ENCODE data around the gene EIF3A. TPM values are rescaled to one million over a fixed set of nuclear protein-coding genes. Genes with fewer than 3 reads are reported as not detected.

The EIF3A gene
- total and polyA plus RNA-seq, 4 donors = 37.1 to 101 (median 80.5) TPM

DNA sequence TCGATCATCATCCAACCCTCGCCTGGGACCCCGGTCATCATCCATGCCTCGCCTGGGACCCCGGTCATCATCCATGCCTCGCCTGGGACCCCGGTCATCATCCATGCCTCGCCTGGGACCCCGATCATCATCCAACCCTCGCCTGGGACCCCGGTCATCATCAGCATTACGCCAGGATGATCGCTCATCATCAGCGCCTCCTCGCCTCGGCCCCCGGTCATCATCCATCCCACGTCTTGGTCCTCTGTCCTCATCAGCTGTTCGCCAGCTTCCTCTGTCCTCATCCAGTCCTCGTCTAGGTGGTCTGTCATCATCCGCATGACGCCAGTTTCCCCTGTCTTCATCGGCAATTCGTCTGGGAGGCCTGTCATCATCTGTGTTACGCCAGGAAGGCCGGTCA lies 38.4 kb downstream of the EIF3A start:
- Histone ChIP-seq H3K9me3 (ENCODE audit: control insufficient read depth in 4 of 4, insufficient read depth in 3 of 4, low read length in 3 of 4) (no peaks in the 10 kb centered on the region), H3K4me3 (no peak overlapping the region), H3K4me1 (ENCODE audit: control insufficient read depth in 5 of 5, insufficient read depth in 5 of 5, low read length in 5 of 5) (no peaks in the 10 kb centered on the region), H3K27me3 (ENCODE audit: control insufficient read depth in 3 of 3, insufficient read depth in 3 of 3, low read length in 2 of 3) (no peaks in the 10 kb centered on the region), H3K9ac (ENCODE audit: insufficient read depth in 1 of 2, low read length in 2 of 2) (no peak overlapping the region), H3K27ac (ENCODE audit: low read depth in 1 of 2, low read length in 1 of 2) (no peak overlapping the region), H3K36me3 (ENCODE audit: control insufficient read depth in 4 of 4, insufficient read depth in 4 of 4, low read length in 4 of 4) (peaks cover 38 to 66% (median 53%) of the 10 kb centered on the region in 4 donors)
- 81 to 93% methylated on average over 26 of the region's 26 CpGs for WGBS, 2 donors
- no peak for DNase-seq
- ATAC-seq (ENCODE audit: insufficient read depth, low FRiP score) = no peak
- TF ChIP-seq, protein P1, sequence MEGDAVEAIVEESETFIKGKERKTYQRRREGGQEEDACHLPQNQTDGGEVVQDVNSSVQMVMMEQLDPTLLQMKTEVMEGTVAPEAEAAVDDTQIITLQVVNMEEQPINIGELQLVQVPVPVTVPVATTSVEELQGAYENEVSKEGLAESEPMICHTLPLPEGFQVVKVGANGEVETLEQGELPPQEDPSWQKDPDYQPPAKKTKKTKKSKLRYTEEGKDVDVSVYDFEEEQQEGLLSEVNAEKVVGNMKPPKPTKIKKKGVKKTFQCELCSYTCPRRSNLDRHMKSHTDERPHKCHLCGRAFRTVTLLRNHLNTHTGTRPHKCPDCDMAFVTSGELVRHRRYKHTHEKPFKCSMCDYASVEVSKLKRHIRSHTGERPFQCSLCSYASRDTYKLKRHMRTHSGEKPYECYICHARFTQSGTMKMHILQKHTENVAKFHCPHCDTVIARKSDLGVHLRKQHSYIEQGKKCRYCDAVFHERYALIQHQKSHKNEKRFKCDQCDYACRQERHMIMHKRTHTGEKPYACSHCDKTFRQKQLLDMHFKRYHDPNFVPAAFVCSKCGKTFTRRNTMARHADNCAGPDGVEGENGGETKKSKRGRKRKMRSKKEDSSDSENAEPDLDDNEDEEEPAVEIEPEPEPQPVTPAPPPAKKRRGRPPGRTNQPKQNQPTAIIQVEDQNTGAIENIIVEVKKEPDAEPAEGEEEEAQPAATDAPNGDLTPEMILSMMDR (IDR thresholded peaks at IDR 0.05; ENCODE audit: control extremely low read depth, extremely low read depth) = no peak

DNA sequence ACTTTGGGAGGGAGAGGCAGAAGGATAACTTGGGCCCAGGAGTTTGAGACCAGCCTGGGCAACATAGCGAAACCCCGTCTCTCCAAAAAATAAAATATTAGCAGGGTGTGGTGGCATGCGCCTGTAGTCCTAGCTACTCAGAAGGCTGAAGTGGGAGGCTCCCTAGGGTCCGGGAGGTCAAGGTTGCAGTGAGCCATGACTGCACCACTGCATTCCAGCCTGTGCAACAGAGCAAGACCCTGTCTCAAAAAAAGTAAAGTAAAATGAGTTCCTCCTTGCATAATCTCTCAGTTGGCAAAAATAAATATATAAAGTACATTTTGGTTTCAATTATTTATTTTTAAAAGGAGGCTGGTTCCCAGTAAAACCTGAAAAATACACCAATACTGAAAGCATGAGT lies 39.3 kb downstream of the EIF3A start:
- H3K4me3 ChIP-seq = no peak overlapping the region
- no peak for ATAC-seq (ENCODE audit: insufficient read depth, low FRiP score)
- 98% methylated on average over 4 of the region's 4 CpGs for WGBS, 2 donors
- no peaks in the 10 kb centered on the region for H3K27me3 ChIP-seq (ENCODE audit: control insufficient read depth in 3 of 3, insufficient read depth in 3 of 3, low read length in 2 of 3)
- H3K27ac ChIP-seq (ENCODE audit: low read depth in 1 of 2, low read length in 1 of 2) = no peak overlapping the region
- TF ChIP-seq, protein P1 (IDR thresholded peaks at IDR 0.05; ENCODE audit: control extremely low read depth, extremely low read depth) = no peak
- no peaks in the 10 kb centered on the region for H3K4me1 ChIP-seq (ENCODE audit: control insufficient read depth in 5 of 5, insufficient read depth in 5 of 5, low read length in 5 of 5)
- no peak for DNase-seq
- no peak overlapping the region for H3K9ac ChIP-seq (ENCODE audit: insufficient read depth in 1 of 2, low read length in 2 of 2)
- H3K9me3 ChIP-seq (ENCODE audit: control insufficient read depth in 4 of 4, insufficient read depth in 3 of 4, low read length in 3 of 4) = no peaks in the 10 kb centered on the region
- peaks cover 41 to 69% (median 53%) of the 10 kb centered on the region in 4 donors for H3K36me3 ChIP-seq (ENCODE audit: control insufficient read depth in 4 of 4, insufficient read depth in 4 of 4, low read length in 4 of 4)

DNA sequence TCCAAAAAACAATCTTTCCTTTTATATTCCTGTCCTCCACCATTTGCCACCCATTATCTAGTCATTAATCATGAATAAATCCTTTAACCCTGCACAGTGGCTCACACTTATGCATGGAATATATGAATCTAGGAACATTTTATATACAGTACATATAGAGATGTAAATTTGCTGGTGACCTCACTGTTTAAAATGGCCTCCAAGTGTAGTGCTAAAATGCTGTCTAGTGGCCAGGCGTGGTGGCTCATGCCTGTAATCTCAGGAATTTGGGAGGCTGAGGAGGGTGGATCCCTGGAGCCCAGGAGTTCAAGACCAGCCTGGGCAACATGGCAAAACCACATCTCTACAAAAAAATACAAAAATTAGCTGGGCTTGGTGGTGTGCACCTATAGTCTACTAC lies 41.5 kb downstream of the EIF3A start:
- TF ChIP-seq, protein P1 (IDR thresholded peaks at IDR 0.05; ENCODE audit: control extremely low read depth, extremely low read depth) = no peak
- no peak for ATAC-seq (ENCODE audit: insufficient read depth, low FRiP score)
- no peaks in the 10 kb centered on the region for H3K27me3 ChIP-seq (ENCODE audit: control insufficient read depth in 3 of 3, insufficient read depth in 3 of 3, low read length in 2 of 3)
- H3K9ac ChIP-seq (ENCODE audit: insufficient read depth in 1 of 2, low read length in 2 of 2) = no peak overlapping the region
- peaks cover 38 to 62% (median 51%) of the 10 kb centered on the region in 4 donors for H3K36me3 ChIP-seq (ENCODE audit: control insufficient read depth in 4 of 4, insufficient read depth in 4 of 4, low read length in 4 of 4)
- no peaks in the 10 kb centered on the region for H3K9me3 ChIP-seq (ENCODE audit: control insufficient read depth in 4 of 4, insufficient read depth in 3 of 4, low read length in 3 of 4)
- no peak overlapping the region for H3K27ac ChIP-seq (ENCODE audit: low read depth in 1 of 2, low read length in 1 of 2)
- no peak overlapping the region for H3K4me3 ChIP-seq
- 69 to 85% methylated on average over 1 of the region's 1 CpG for WGBS, 2 donors
- no peaks in the 10 kb centered on the region for H3K4me1 ChIP-seq (ENCODE audit: control insufficient read depth in 5 of 5, insufficient read depth in 5 of 5, low read length in 5 of 5)
- DNase-seq = no peak

DNA sequence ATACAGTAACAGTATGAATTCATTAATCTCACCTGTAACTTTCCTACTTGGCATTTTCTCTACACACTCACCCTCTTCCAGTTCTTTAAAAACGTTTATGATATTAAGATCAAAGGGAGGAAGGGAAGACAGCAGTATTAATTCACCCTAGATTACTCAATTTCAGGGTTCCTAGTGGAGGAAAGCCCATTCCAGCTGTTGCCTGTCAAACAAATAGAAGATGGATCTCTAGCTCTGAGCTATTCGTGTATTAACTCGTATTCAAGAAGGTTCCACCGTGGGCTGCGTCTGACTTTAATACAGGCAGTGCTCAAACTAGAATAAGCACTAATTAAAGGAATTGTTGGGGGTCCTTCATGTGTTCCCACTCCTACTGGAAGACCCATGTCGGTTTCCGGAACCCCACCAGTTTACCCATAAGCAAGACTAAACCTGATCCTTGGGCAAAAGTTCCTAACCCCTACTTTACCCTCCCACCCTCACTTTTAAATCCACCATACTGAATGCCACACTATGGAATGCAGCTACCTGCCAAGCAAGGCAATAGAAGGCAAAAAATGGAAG lies 49.0 kb downstream of the EIF3A start:
- Histone ChIP-seq H3K27me3 (ENCODE audit: control insufficient read depth in 3 of 3, insufficient read depth in 3 of 3, low read length in 2 of 3) (no peaks in the 10 kb centered on the region), H3K36me3 (ENCODE audit: control insufficient read depth in 4 of 4, insufficient read depth in 4 of 4, low read length in 4 of 4) (peaks cover 6 to 16% (median 11%) of the 10 kb centered on the region in 4 donors), H3K4me1 (ENCODE audit: control insufficient read depth in 5 of 5, insufficient read depth in 5 of 5, low read length in 5 of 5) (peaks cover 0 to 16% (median 9%) of the 10 kb centered on the region in 5 donors), H3K9me3 (ENCODE audit: control insufficient read depth in 4 of 4, insufficient read depth in 3 of 4, low read length in 3 of 4) (peaks cover 0 to 2% (median 0%) of the 10 kb centered on the region in 4 donors), H3K27ac (ENCODE audit: low read depth in 1 of 2, low read length in 1 of 2) (no peak overlapping the region), H3K4me3 (no peak overlapping the region), H3K9ac (ENCODE audit: insufficient read depth in 1 of 2, low read length in 2 of 2) (peak overlapping the region in 1 of 2 donors; percentile 49)
- WGBS, 2 donors = 76 to 79% methylated on average over 7 of the region's 7 CpGs
- ATAC-seq (ENCODE audit: insufficient read depth, low FRiP score) (no peak), DNase-seq (peak in 2 of 3 donors; percentile 25 to 44)
- TF ChIP-seq, protein P1 (IDR thresholded peaks at IDR 0.05; ENCODE audit: control extremely low read depth, extremely low read depth) = no peak

All from lung (tissue), 12 donors.